Endodermal cell (in vitro differentiated cells): ENCODE results near the gene TRAK1. TPM values are rescaled to one million over a fixed set of nuclear protein-coding genes. Genes with fewer than 3 reads are reported as not detected.

Experiments used
- DNase-seq: peaks from one replicate; pipeline ENCODE4 v3.0.0-alpha.2; 2017
- H3K27ac ChIP-seq: 2 replicates; pipeline ENCODE4 v1.5.1; 2013; ENCODE audit warnings: mild to moderate bottlenecking, low read depth, low read length, moderate library complexity
- H3K27me3 ChIP-seq: 2 replicates; pipeline ENCODE4 v1.6.1; 2013; ENCODE audit warnings: mild to moderate bottlenecking, low read length, moderate library complexity; ENCODE audit not compliant: insufficient read depth, control insufficient read depth, poor library complexity, severe bottlenecking
- H3K36me3 ChIP-seq: 2 replicates; pipeline ENCODE4 v1.7.0; 2013; ENCODE audit warnings: mild to moderate bottlenecking, low read length, moderate library complexity; ENCODE audit not compliant: control insufficient read depth, insufficient read depth
- H3K4me1 ChIP-seq: one replicate; pipeline ENCODE4 v1.7.0; 2013; ENCODE audit warnings: low read length; ENCODE audit not compliant: control insufficient read depth, insufficient read depth
- H3K4me3 ChIP-seq: 2 replicates; pipeline ENCODE4 v1.5.1; 2013; ENCODE audit warnings: mild to moderate bottlenecking, low read length, moderate library complexity
- H3K9ac ChIP-seq: 2 replicates; pipeline ENCODE4 v1.6.1; 2013; ENCODE audit warnings: mild to moderate bottlenecking, low read length, moderate library complexity; ENCODE audit not compliant: poor library complexity, severe bottlenecking; ENCODE audit errors: extremely low read depth
- H3K9me3 ChIP-seq: 2 replicates; pipeline ENCODE4 v1.6.1; 2013; ENCODE audit warnings: mild to moderate bottlenecking, low read length, moderate library complexity; ENCODE audit not compliant: control insufficient read depth
- H3K27ac Mint-ChIP-seq: 2 replicates; pipeline ENCODE4 v1.8.0; 2020; ENCODE audit warnings: mixed read lengths
- H3K27me3 Mint-ChIP-seq: 2 replicates; pipeline ENCODE4 v1.8.0; 2021; ENCODE audit warnings: mild to moderate bottlenecking, mixed read lengths; ENCODE audit not compliant: insufficient read depth
- H3K36me3 Mint-ChIP-seq: 2 replicates; pipeline ENCODE4 v1.8.0; 2020; ENCODE audit warnings: low read depth, mixed read lengths
- H3K4me1 Mint-ChIP-seq: 2 replicates; pipeline ENCODE4 v1.8.0; 2020; ENCODE audit warnings: mixed read lengths
- H3K4me3 Mint-ChIP-seq: 2 replicates; pipeline ENCODE4 v1.8.0; 2020; ENCODE audit warnings: mild to moderate bottlenecking, moderate library complexity, mixed read lengths
- H3K9me3 Mint-ChIP-seq: 2 replicates; pipeline ENCODE4 v1.8.0; 2020; ENCODE audit warnings: mild to moderate bottlenecking, mixed read lengths
- WGBS, 2 experiments: methylation state at CpG; one replicate each; pipeline versions ENCODE4 v1.1.5 to v1.1.7; 2013; ENCODE audit warnings: missing lambda C conversion rate in 2 of 2, mixed read lengths in 1 of 2; ENCODE audit not compliant: insufficient coverage in 1 of 2, insufficient read length in 1 of 2; 5-methylcytosine and 5-hydroxymethylcytosine counted together
- total RNA-seq, 2 donors: library from RNA; stranded (reverse); fragmentation: NEBNext Ultra II Directional in 1 of 2; extraction: Animal tissue kit (Norgen Biotek cat#: 25700) in 1 of 2; gene quantifications; 2 replicates in 1 of 2; 3 replicates in 1 of 2; pipeline ENCODE4 v1.2.1, GENCODE V29; 2021
- TF ChIP-seq, protein P1 (sequence below): fragments of 200-600 bp; sonication (generic); conservative IDR thresholded peaks from 2 replicates; pipeline ENCODE4 v1.5.0; 2021; ENCODE audit warnings: antibody characterized with exemption, mild to moderate bottlenecking

Gene TRAK1
- total RNA-seq, 2 donors from 2014 or later: 29.8 to 31.0 TPM

DNA sequence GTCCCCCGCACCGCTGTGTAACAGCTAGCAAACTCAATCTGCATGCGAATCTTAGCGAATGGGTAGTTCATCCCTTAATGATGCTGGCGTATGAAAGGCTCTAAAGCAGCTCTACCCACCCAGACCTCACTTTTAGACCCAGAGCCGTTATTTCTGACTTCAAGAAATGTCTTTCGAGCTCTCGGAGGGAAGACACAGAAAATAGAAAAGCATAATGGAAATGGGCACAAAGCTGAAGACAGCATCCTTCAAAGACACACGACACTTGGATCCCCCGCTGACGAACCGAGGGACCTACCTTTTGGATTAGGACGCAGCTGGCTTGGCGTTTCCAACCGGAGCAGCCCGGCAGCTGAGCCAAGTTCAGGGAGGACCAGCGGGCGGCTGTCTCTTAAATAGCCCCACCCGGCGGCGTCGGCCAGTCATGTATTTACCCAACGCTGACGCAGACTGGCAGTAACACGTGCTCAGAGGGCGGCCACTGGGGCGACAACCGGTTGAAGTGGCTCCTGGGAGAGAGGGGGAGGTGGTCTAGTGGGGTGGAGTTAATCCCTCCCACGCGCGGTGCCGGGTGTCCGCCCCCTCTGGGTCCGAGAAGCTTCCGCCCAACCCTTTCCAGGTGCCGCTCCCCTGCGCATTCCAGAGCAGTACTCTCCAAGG is 173.4 kb downstream of the TRAK1 start:
- H3K4me3 Mint-ChIP-seq: no peak overlapping the region

GRCh38 chr3:42265059-42265991 is 174.2 kb downstream of the TRAK1 start:
- TF ChIP-seq, protein P1, sequence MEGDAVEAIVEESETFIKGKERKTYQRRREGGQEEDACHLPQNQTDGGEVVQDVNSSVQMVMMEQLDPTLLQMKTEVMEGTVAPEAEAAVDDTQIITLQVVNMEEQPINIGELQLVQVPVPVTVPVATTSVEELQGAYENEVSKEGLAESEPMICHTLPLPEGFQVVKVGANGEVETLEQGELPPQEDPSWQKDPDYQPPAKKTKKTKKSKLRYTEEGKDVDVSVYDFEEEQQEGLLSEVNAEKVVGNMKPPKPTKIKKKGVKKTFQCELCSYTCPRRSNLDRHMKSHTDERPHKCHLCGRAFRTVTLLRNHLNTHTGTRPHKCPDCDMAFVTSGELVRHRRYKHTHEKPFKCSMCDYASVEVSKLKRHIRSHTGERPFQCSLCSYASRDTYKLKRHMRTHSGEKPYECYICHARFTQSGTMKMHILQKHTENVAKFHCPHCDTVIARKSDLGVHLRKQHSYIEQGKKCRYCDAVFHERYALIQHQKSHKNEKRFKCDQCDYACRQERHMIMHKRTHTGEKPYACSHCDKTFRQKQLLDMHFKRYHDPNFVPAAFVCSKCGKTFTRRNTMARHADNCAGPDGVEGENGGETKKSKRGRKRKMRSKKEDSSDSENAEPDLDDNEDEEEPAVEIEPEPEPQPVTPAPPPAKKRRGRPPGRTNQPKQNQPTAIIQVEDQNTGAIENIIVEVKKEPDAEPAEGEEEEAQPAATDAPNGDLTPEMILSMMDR: no peak
- H3K9me3 Mint-ChIP-seq: peaks cover 11% of the 10 kb centered on the region

More for the DNA sequence above, 173.4 kb downstream of the TRAK1 start:
- H3K9me3 Mint-ChIP-seq: peaks cover 11% of the 10 kb centered on the region
- Histone ChIP-seq H3K27me3 (peaks cover 52% of the 10 kb centered on the region), H3K9me3 (no peaks in the 10 kb centered on the region), H3K27ac (no peak overlapping the region), H3K4me3 (no peak overlapping the region), H3K4me1 (no peaks in the 10 kb centered on the region), H3K36me3 (no peaks in the 10 kb centered on the region), H3K9ac (no peak overlapping the region)
- peaks cover 86% of the 10 kb centered on the region for H3K27me3 Mint-ChIP-seq
- H3K36me3 Mint-ChIP-seq: no peaks in the 10 kb centered on the region
- 67 to 77% methylated on average over 24 to 37 of the region's 37 CpGs for WGBS, 2 experiments
- no peak overlapping the region for H3K27ac Mint-ChIP-seq
- TF ChIP-seq, protein P1: no peak
- H3K4me1 Mint-ChIP-seq: peaks cover 8% of the 10 kb centered on the region
- DNase-seq: peak; percentile 83

DNA sequence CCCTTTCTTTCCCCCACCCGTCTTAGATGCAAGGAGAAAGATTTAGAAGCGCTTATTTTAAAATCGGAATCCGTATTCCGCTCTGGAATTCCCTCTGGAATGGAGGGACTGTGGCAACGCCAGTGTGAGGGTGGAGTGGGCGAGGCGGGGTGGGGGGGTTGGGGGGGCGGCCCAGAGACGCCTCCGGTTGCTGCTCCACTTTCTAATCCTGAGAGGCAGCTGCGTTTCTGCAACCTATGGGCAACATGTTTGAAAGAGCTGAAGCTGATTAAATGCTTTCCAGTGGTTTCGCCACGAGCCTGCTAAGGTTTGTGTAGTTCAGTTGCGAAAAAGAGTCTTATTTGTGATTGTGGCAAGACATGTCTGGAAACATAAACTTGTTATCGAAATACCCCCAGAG is 174.9 kb downstream of the TRAK1 start, which contains the start of gene CCK:
TSS of gene CCK (minus strand) at position 101 of the 400 bp plus-strand sequence. CDS start 2,555 bp downstream, outside the sequence.
- Histone ChIP-seq H3K9me3 (no peaks in the 10 kb centered on the region), H3K9ac (no peak within 1 kb of the TSS), H3K36me3 (no peaks in the 10 kb centered on the region), H3K4me1 (peaks cover 4% of the 10 kb centered on the region), H3K27me3 (peaks cover 45% of the 10 kb centered on the region), H3K4me3 (no peak within 1 kb of the TSS), H3K27ac (no peak within 1 kb of the TSS)
- Mint-ChIP-seq H3K27me3 (peaks cover 72% of the 10 kb centered on the region), H3K4me3 (no peak within 1 kb of the TSS), H3K36me3 (no peaks in the 10 kb centered on the region), H3K4me1 (peaks cover 19% of the 10 kb centered on the region), H3K27ac (no peak within 1 kb of the TSS), H3K9me3 (peaks cover 15% of the 10 kb centered on the region)
- WGBS, 2 experiments: 86 to 91% methylated on average over 6 to 16 of the region's 16 CpGs
- DNase-seq: no peak
- TF ChIP-seq, protein P1: no peak

More at GRCh38 chr3:42265059-42265991, 174.2 kb downstream of the TRAK1 start:
- no peaks in the 10 kb centered on the region for H3K9me3 ChIP-seq
- H3K4me3 ChIP-seq: no peak overlapping the region
- 83 to 95% methylated on average over 42 to 60 of the region's 60 CpGs for WGBS, 2 experiments
- H3K27ac ChIP-seq: no peak overlapping the region
- no peaks in the 10 kb centered on the region for H3K36me3 Mint-ChIP-seq
- no peak overlapping the region for H3K4me3 Mint-ChIP-seq
- H3K27me3 Mint-ChIP-seq: peaks cover 79% of the 10 kb centered on the region
- no peak overlapping the region for H3K9ac ChIP-seq
- H3K4me1 Mint-ChIP-seq: peaks cover 14% of the 10 kb centered on the region
- no peak for DNase-seq
- peaks cover 45% of the 10 kb centered on the region for H3K27me3 ChIP-seq
- no peaks in the 10 kb centered on the region for H3K36me3 ChIP-seq
- H3K27ac Mint-ChIP-seq: no peak overlapping the region
- H3K4me1 ChIP-seq: peaks cover 4% of the 10 kb centered on the region
